Epithelial cell of esophagus (primary cell): ENCODE results near the gene PSME2.

Experiments used
- DNase-seq: peaks from one replicate; pipeline ENCODE4 v3.0.0; 2010; ENCODE audit warnings: low read depth
- H3K4me3 ChIP-seq: 2 replicates; pipeline ENCODE4 v1.5.1; 2011; ENCODE audit warnings: mild to moderate bottlenecking, low read length, control low read depth
- CTCF ChIP-seq: IDR thresholded peaks from 2 replicates; pipeline ENCODE4 v1.5.1; 2011; ENCODE audit warnings: low read depth, mild to moderate bottlenecking, low read length, control low read depth, inconsistent platforms; ENCODE audit not compliant: insufficient read depth; ENCODE audit errors: missing control alignments

The PSME2 gene

DNA sequence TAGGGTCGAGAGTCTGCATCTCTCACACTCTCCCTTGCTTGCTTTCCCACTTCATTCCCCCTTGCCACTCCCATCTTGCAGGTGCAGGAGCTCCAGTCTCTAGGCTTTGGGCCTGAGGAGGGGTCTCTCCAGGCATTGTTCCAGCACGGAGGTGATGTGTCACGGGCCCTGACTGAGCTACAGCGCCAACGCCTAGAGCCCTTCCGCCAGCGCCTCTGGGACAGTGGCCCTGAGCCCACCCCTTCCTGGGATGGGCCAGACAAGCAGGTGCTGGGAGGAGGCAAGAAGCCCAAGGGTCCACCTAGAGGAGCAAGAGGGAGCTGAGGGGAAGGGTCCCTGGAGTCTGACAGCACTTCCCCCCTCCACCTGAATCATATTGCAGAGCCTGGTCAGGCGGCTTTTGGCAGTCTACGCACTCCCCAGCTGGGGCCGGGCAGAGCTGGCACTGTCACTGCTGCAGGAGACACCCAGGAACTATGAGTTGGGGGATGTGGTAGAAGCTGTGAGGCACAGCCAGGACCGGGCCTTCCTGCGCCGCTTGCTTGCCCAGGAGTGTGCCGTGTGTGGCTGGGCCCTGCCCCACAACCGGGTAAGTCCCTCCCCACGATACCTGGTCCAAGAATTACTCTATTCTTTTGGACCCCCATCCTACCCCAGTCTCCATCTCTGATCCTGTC lies 5.1 kb upstream of the PSME2 start:
- DNase-seq, result no peak
- TF ChIP-seq CTCF, result no peak
- no peak overlapping the region for H3K4me3 ChIP-seq

DNA sequence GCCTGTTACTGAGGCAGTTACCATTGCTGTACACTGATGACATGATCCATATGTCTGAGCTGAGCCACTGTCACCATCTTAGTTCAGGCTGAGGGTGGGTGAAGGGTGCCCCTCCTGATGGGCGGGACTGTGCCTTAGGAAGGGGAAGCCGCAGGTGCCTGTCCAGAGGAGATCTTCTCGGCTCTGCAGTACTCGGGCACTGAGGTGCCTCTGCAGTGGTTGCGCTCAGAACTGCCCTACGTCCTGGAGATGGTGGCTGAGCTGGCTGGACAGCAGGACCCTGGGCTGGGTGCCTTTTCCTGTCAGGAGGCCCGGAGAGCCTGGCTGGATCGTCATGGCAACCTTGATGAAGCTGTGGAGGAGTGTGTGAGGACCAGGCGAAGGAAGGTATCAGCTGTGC lies 4.6 kb upstream of the PSME2 start:
- DNase-seq, result no peak
- H3K4me3 ChIP-seq, result no peak overlapping the region
- no peak for TF ChIP-seq CTCF

- H3K4me3 ChIP-seq, result no peak overlapping the region
- DNase-seq, result no peak
- no peak for TF ChIP-seq CTCF
These were observed 4.2 kb upstream of the PSME2 start for GRCh38 chr14:24150567-24150966.

DNA sequence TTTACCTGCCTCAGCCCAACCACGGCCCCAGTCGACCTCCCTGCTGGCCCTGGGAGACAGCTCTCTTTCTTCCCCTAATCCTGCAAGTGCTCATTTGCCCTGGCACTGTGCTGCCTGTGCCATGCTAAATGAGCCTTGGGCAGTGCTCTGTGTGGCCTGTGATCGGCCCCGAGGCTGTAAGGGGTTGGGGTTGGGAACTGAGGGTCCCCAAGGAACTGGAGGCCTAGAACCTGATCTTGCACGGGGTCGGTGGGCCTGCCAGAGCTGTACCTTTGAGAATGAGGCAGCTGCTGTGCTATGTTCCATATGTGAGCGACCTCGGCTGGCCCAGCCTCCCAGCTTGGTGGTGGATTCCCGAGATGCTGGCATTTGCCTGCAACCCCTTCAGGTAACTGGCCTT lies 3.7 kb upstream of the PSME2 start:
- no peak overlapping the region for H3K4me3 ChIP-seq
- TF ChIP-seq CTCF, result no peak
- DNase-seq, result no peak

DNA sequence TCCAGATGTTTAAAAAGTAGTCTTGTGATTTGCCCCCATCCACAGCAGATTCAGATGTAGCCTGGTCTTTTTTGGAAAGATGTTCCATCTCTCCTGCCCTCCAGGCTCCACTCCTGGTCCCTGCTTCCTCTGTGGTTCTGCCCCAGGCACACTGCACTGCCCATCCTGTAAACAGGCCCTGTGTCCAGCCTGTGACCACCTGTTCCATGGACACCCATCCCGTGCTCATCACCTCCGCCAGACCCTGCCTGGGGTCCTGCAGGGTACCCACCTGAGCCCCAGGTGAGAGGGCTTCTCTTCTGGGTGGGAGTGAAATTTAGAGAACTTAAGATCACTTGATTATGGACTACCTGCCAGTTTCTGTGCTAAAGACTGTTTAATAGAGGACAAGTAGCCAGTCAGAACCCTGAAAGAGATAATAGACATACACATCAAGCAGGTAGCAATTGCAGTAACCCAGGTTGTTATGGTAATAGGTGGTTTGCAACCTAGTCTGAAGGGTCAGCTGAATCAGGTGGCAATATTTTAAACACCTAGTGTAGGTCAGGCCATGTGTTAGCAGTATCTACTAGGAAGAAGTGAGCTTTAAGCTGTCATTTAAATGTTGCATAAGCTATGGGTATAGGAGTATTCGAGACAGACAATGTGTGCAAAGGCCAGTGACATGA lies 3.0 kb upstream of the PSME2 start:
- no peak for TF ChIP-seq CTCF
- no peak overlapping the region for H3K4me3 ChIP-seq
- no peak for DNase-seq

GRCh38 chr14:24147761-24148428 lies 1.5 kb upstream of the PSME2 start:
- DNase-seq, result no peak
- TF ChIP-seq CTCF, result no peak
- H3K4me3 ChIP-seq, result peak overlapping the region; percentile 87
